ENCODE results near the gene MRPL36. TPM values are rescaled to one million over a fixed set of nuclear protein-coding genes. Genes with fewer than 3 reads are reported as not detected.

The MRPL36 gene
- total and polyA plus RNA-seq, 2 experiments from 2014 or later = 47.5 to 149 TPM

- Histone ChIP-seq H3K4me2 (no peak overlapping the region), H4K20me1 (replicated peaks; ENCODE audit: insufficient read depth) (no peaks in the 10 kb centered on the region), H3K4me3 (no peak overlapping the region), H3K27me3 (ENCODE audit: insufficient read depth) (no peaks in the 10 kb centered on the region), H3K27ac (ENCODE audit: low read depth) (no peak overlapping the region), H3K9me2 (ENCODE audit: insufficient read depth) (no peaks in the 10 kb centered on the region), H3K79me2 (replicated peaks; ENCODE audit: insufficient read depth) (no peaks in the 10 kb centered on the region), H3K4me1 (ENCODE audit: insufficient read depth) (peaks cover 5% of the 10 kb centered on the region), H3F3A (replicated peaks; ENCODE audit: low read depth) (peaks cover 5% of the 10 kb centered on the region; the same call in 1 of the 2 replicates), H3K36me3 (ENCODE audit: insufficient read depth) (no peaks in the 10 kb centered on the region), H2AFZ (no peak overlapping the region)
- Mint-ChIP-seq H3K4me3 (no peak overlapping the region), H3K27me3 (ENCODE audit: insufficient read depth, low read depth, poor library complexity) (peaks cover 9% of the 10 kb centered on the region), H3K36me3 (ENCODE audit: low read depth) (no peaks in the 10 kb centered on the region), H3K27ac (no peak overlapping the region), H3K9me3 (no peaks in the 10 kb centered on the region; the same call in 2 of the 3 replicates), H3K4me1 (peaks cover 19% of the 10 kb centered on the region)
- no peak for DNase-seq (ENCODE audit: low spot score)
- no peak for ATAC-seq
- TF ChIP-seq EZH2 (IDR thresholded peaks at IDR 0.05; ENCODE audit: low read depth, unreplicated experiment) = no peak
- no peak for TF ChIP-seq POLR2AphosphoS5 (IDR thresholded peaks at IDR 0.05; ENCODE audit: low read depth)
- TF ChIP-seq, protein P1, sequence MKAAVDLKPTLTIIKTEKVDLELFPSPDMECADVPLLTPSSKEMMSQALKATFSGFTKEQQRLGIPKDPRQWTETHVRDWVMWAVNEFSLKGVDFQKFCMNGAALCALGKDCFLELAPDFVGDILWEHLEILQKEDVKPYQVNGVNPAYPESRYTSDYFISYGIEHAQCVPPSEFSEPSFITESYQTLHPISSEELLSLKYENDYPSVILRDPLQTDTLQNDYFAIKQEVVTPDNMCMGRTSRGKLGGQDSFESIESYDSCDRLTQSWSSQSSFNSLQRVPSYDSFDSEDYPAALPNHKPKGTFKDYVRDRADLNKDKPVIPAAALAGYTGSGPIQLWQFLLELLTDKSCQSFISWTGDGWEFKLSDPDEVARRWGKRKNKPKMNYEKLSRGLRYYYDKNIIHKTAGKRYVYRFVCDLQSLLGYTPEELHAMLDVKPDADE (IDR thresholded peaks at IDR 0.05) = no peak
- TF ChIP-seq NANOG (IDR thresholded peaks at IDR 0.05; ENCODE audit: borderline replicate concordance) = no peak
- no peak for TF ChIP-seq REST (IDR thresholded peaks at IDR 0.05; ENCODE audit: unreplicated experiment)
These were observed 14.6 kb downstream of the MRPL36 start for GRCh38 chr5:1785062-1785461.

DNA sequence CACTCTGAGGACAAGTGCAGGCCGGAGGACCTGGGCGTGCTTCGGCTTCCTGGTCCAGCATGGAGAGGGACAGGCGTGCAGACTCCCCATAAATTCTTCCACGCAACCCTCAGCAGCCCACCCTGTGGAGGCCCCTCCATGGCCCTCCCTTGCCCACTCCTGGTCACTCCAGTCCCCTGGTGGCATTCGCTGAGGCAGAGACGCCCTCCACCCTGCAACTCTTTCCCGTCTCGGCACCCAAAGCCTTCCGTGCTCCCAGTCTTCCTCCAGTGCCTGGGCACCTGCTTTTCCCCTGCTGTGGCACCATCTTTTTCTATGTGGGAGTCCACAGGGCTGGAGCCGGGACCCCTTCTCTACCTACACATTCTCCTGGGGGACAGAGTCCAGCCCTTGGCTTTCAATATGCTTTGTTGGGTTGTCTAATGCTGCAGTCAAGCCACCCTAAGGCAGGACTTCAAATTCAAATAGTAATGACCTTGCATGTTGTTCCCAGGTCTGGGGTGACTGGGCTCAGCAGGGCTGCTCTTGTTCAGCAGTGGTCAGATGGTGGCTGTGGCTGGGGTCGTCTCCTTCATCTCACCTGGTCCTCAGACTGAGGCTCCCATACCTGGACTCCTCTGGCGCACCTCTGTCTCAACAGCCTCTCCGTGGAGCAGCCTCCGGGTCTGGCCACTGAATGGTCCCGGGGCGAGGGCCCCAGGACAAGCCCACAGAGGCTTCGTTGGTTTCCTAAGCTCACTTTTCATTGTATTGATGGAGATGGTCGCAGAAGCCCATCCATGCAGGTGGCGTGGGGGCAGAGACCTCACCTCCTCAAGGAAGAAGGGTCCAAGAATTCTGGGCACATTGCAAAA, 15.2 kb downstream of the MRPL36 start:
- Histone ChIP-seq H3K4me1 (ENCODE audit: insufficient read depth) (no peaks in the 10 kb centered on the region; the same call in 1 of the 2 replicates), H3K79me2 (replicated peaks; ENCODE audit: insufficient read depth) (no peaks in the 10 kb centered on the region), H3K9me2 (ENCODE audit: insufficient read depth) (no peaks in the 10 kb centered on the region), H2AFZ (no peak overlapping the region), H4K20me1 (replicated peaks; ENCODE audit: insufficient read depth) (no peaks in the 10 kb centered on the region), H3K4me2 (no peak overlapping the region), H3K4me3 (no peak overlapping the region), H3K27me3 (ENCODE audit: insufficient read depth) (no peaks in the 10 kb centered on the region), H3K27ac (ENCODE audit: low read depth) (no peak overlapping the region), H3K36me3 (ENCODE audit: insufficient read depth) (no peaks in the 10 kb centered on the region), H3F3A (replicated peaks; ENCODE audit: low read depth) (no peaks in the 10 kb centered on the region)
- no peaks in the 10 kb centered on the region for H3K36me3 Mint-ChIP-seq (ENCODE audit: low read depth)
- H3K4me3 Mint-ChIP-seq = no peak overlapping the region
- no peak for DNase-seq (ENCODE audit: low spot score)
- H3K9me3 Mint-ChIP-seq = no peaks in the 10 kb centered on the region; the same call in 2 of the 3 replicates
- H3K27ac Mint-ChIP-seq = no peak overlapping the region
- peaks cover 10% of the 10 kb centered on the region for H3K27me3 Mint-ChIP-seq (ENCODE audit: insufficient read depth, low read depth, poor library complexity)
- peaks cover 13% of the 10 kb centered on the region for H3K4me1 Mint-ChIP-seq
- no peak for ATAC-seq
- TF ChIP-seq, protein P2, sequence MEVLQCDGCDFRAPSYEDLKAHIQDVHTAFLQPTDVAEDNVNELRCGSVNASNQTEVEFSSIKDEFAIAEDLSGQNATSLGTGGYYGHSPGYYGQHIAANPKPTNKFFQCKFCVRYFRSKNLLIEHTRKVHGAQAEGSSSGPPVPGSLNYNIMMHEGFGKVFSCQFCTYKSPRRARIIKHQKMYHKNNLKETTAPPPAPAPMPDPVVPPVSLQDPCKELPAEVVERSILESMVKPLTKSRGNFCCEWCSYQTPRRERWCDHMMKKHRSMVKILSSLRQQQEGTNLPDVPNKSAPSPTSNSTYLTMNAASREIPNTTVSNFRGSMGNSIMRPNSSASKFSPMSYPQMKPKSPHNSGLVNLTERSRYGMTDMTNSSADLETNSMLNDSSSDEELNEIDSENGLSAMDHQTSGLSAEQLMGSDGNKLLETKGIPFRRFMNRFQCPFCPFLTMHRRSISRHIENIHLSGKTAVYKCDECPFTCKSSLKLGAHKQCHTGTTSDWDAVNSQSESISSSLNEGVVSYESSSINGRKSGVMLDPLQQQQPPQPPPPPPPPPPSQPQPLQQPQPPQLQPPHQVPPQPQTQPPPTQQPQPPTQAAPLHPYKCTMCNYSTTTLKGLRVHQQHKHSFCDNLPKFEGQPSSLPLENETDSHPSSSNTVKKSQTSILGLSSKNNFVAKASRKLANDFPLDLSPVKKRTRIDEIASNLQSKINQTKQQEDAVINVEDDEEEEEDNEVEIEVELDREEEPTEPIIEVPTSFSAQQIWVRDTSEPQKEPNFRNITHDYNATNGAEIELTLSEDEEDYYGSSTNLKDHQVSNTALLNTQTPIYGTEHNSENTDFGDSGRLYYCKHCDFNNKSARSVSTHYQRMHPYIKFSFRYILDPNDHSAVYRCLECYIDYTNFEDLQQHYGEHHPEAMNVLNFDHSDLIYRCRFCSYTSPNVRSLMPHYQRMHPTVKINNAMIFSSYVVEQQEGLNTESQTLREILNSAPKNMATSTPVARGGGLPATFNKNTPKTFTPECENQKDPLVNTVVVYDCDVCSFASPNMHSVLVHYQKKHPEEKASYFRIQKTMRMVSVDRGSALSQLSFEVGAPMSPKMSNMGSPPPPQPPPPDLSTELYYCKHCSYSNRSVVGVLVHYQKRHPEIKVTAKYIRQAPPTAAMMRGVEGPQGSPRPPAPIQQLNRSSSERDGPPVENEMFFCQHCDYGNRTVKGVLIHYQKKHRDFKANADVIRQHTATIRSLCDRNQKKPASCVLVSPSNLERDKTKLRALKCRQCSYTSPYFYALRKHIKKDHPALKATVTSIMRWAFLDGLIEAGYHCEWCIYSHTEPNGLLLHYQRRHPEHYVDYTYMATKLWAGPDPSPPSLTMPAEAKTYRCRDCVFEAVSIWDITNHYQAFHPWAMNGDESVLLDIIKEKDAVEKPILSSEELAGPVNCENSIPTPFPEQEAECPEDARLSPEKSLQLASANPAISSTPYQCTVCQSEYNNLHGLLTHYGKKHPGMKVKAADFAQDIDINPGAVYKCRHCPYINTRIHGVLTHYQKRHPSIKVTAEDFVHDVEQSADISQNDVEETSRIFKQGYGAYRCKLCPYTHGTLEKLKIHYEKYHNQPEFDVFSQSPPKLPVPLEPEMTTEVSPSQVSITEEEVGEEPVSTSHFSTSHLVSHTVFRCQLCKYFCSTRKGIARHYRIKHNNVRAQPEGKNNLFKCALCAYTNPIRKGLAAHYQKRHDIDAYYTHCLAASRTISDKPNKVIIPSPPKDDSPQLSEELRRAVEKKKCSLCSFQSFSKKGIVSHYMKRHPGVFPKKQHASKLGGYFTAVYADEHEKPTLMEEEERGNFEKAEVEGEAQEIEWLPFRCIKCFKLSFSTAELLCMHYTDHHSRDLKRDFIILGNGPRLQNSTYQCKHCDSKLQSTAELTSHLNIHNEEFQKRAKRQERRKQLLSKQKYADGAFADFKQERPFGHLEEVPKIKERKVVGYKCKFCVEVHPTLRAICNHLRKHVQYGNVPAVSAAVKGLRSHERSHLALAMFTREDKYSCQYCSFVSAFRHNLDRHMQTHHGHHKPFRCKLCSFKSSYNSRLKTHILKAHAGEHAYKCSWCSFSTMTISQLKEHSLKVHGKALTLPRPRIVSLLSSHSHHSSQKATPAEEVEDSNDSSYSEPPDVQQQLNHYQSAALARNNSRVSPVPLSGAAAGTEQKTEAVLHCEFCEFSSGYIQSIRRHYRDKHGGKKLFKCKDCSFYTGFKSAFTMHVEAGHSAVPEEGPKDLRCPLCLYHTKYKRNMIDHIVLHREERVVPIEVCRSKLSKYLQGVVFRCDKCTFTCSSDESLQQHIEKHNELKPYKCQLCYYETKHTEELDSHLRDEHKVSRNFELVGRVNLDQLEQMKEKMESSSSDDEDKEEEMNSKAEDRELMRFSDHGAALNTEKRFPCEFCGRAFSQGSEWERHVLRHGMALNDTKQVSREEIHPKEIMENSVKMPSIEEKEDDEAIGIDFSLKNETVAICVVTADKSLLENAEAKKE (CRISPR knock-in tag; IDR thresholded peaks at IDR 0.05) = no peak

All from GM23338 (cell line).